D721Med (cell line): Measurements from ENCODE around the gene STUB1.

Source experiments
- DNase-seq: peaks from one replicate; pipeline ENCODE4 v3.0.0; 2011; ENCODE audit warnings: low spot score; ENCODE audit not compliant: insufficient read length
- FAIRE-seq: peaks from 2 replicates; lab custom pipeline; 2011; peaks lifted over from hg19 to GRCh38; lab: Jason Lieb, UNC
- CTCF ChIP-seq: IDR thresholded peaks from 2 replicates; pipeline ENCODE4 v1.5.1; 2012; ENCODE audit warnings: mild to moderate bottlenecking, control low read depth; ENCODE audit not compliant: insufficient read depth; ENCODE audit errors: missing control alignments

The STUB1 gene

GRCh38 chr16:729768-730665 is 49.8 kb downstream of the STUB1 start:
- no peak for DNase-seq
- FAIRE-seq = no peak

GRCh38 chr16:730666-731509 is 50.7 kb downstream of the STUB1 start:
- DNase-seq = no peak
- TF ChIP-seq CTCF = no peak
- no peak for FAIRE-seq

More at GRCh38 chr16:729768-730665, 49.8 kb downstream of the STUB1 start:
- no peak for TF ChIP-seq CTCF

GRCh38 chr16:732332-732731 is 52.1 kb downstream of the STUB1 start:
- no peak for TF ChIP-seq CTCF
- DNase-seq (no peak), FAIRE-seq (no peak)
